Measurements from ENCODE around the gene CTDSP2. TPM values are rescaled to one million over a fixed set of nuclear protein-coding genes. Genes with fewer than 3 reads are reported as not detected.
"Not testable (repeated sequence)": the region's sequence is repeated elsewhere in the genome, so short reads cannot be mapped to it uniquely, and the experiment has no call there.

The CTDSP2 gene
- total RNA-seq, 1 donor from 2014 or later, result 82.6 TPM

- peaks cover 35% of the 10 kb centered on the region for H3K4me1 ChIP-seq
- H3K27ac ChIP-seq (replicated peaks), result no peak overlapping the region
- intact Hi-C loops (cut with micrococcal nuclease), result no loop called here
- H3K36me3 ChIP-seq, result no peaks in the 10 kb centered on the region
- H3K4me3 ChIP-seq, result no peak overlapping the region
- no peak for TF ChIP-seq CTCF (IDR thresholded peaks at IDR 0.05; ENCODE audit: borderline replicate concordance)
- H3K27me3 ChIP-seq (ENCODE audit: low read depth), result no peaks in the 10 kb centered on the region
- no peak for DNase-seq
- peaks cover 8% of the 10 kb centered on the region for H3K9me3 ChIP-seq (replicated peaks)
These were observed 38.7 kb upstream of the CTDSP2 start for GRCh38 chr12:57885207-57885606.

- Histone ChIP-seq H3K4me3 (no peak overlapping the region), H3K9me3 (replicated peaks) (peaks cover 8% of the 10 kb centered on the region), H3K36me3 (no peaks in the 10 kb centered on the region), H3K27me3 (ENCODE audit: low read depth) (no peaks in the 10 kb centered on the region), H3K4me1 (peaks cover 20% of the 10 kb centered on the region), H3K27ac (replicated peaks) (no peak overlapping the region)
- intact Hi-C loops (cut with micrococcal nuclease), result no loop called here
- TF ChIP-seq CTCF (IDR thresholded peaks at IDR 0.05; ENCODE audit: borderline replicate concordance), result no peak
- no peak for DNase-seq
These were observed 37.2 kb upstream of the CTDSP2 start for GRCh38 chr12:57883700-57884099.

GRCh38 chr12:57883057-57883456, 36.5 kb upstream of the CTDSP2 start:
- Histone ChIP-seq H3K27ac (replicated peaks) (no peak overlapping the region), H3K4me1 (peaks cover 13% of the 10 kb centered on the region), H3K4me3 (no peak overlapping the region), H3K36me3 (no peaks in the 10 kb centered on the region), H3K9me3 (replicated peaks) (peaks cover 8% of the 10 kb centered on the region), H3K27me3 (ENCODE audit: low read depth) (no peaks in the 10 kb centered on the region)
- no peak for TF ChIP-seq CTCF (IDR thresholded peaks at IDR 0.05; ENCODE audit: borderline replicate concordance)
- DNase-seq, result no peak
- intact Hi-C loops (cut with micrococcal nuclease), result no loop called here

GRCh38 chr12:57882575-57882974, 36.0 kb upstream of the CTDSP2 start:
- DNase-seq, result no peak
- Histone ChIP-seq H3K36me3 (no peaks in the 10 kb centered on the region), H3K4me3 (no peak overlapping the region), H3K9me3 (replicated peaks) (peaks cover 8% of the 10 kb centered on the region), H3K4me1 (peaks cover 8% of the 10 kb centered on the region), H3K27ac (replicated peaks) (no peak overlapping the region), H3K27me3 (ENCODE audit: low read depth) (no peaks in the 10 kb centered on the region)
- intact Hi-C loops (cut with micrococcal nuclease), result no loop called here
- TF ChIP-seq CTCF (IDR thresholded peaks at IDR 0.05; ENCODE audit: borderline replicate concordance), result no peak

GRCh38 chr12:57881475-57881874, 34.9 kb upstream of the CTDSP2 start:
- peak overlapping the region; percentile 77 for H3K27ac ChIP-seq (replicated peaks)

GRCh38 chr12:57881035-57881434, 34.5 kb upstream of the CTDSP2 start:
- H3K36me3 ChIP-seq; intact Hi-C loops (cut with micrococcal nuclease); H3K4me1 ChIP-seq; H3K27me3 ChIP-seq (ENCODE audit: low read depth); H3K4me3 ChIP-seq; DNase-seq; H3K9me3 ChIP-seq (replicated peaks): not testable (repeated sequence)
- H3K27ac ChIP-seq (replicated peaks), result peak overlapping the region; percentile 77

More at GRCh38 chr12:57881475-57881874, 34.9 kb upstream of the CTDSP2 start:
- intact Hi-C loops (cut with micrococcal nuclease), result no loop called here
- no peak for TF ChIP-seq CTCF (IDR thresholded peaks at IDR 0.05; ENCODE audit: borderline replicate concordance)
- Histone ChIP-seq H3K4me1 (peaks cover 4% of the 10 kb centered on the region), H3K4me3 (no peak overlapping the region), H3K9me3 (replicated peaks) (peaks cover 8% of the 10 kb centered on the region), H3K27me3 (ENCODE audit: low read depth) (no peaks in the 10 kb centered on the region), H3K36me3 (no peaks in the 10 kb centered on the region)
- no peak for DNase-seq
